HFFc6 (cell line): ENCODE results near the gene RPRD2. TPM values are rescaled to one million over a fixed set of nuclear protein-coding genes. Genes with fewer than 3 reads are reported as not detected.
"Not testable (repeated sequence)": the region's sequence is repeated elsewhere in the genome, so short reads cannot be mapped to it uniquely, and the experiment has no call there.

Experiments
- DNase-seq: peaks from one replicate; pipeline ENCODE4 v3.0.0-alpha.2; 2018
- H3K27ac Mint-ChIP-seq: 2 replicates; pipeline ENCODE4 v1.8.0; 2020; ENCODE audit warnings: mild to moderate bottlenecking, mixed read lengths
- H3K27me3 Mint-ChIP-seq: 2 replicates; pipeline ENCODE4 v1.8.0; 2021; ENCODE audit warnings: mild to moderate bottlenecking, moderate library complexity, mixed read lengths; ENCODE audit not compliant: insufficient read depth
- H3K36me3 Mint-ChIP-seq: 2 replicates; pipeline ENCODE4 v1.8.0; 2021; ENCODE audit warnings: low read depth, mixed read lengths
- H3K4me1 Mint-ChIP-seq: 2 replicates; pipeline ENCODE4 v1.8.0; 2020; ENCODE audit warnings: low read depth, mixed read lengths
- H3K4me3 Mint-ChIP-seq: 2 replicates; pipeline ENCODE4 v1.8.0; 2020; ENCODE audit warnings: mild to moderate bottlenecking, moderate library complexity, mixed read lengths
- H3K9me3 Mint-ChIP-seq: 2 replicates; pipeline ENCODE4 v1.8.0; 2020; ENCODE audit warnings: mild to moderate bottlenecking, mixed read lengths
- long read RNA-seq: library from polyadenylated mRNA; unstranded; transcript quantifications from one replicate; pipeline ENCODE4 v2.0.0, GENCODE V29; 2019
- total RNA-seq, 6 experiments: library from RNA; stranded (reverse); fragmentation: NEBNext Ultra II Directional; extraction: Animal tissue kit (Norgen Biotek cat#: 25700); gene quantifications; 2 replicates in 1 of 6; 3 replicates in 5 of 6; pipeline ENCODE4 v1.2.3, GENCODE V29; 2021
- TF ChIP-seq, protein P1 (sequence below): fragments of 200-600 bp; sonication (generic); IDR thresholded peaks from 2 replicates; pipeline ENCODE4 v1.5.0; 2021; ENCODE audit warnings: antibody characterized with exemption, mild to moderate bottlenecking

Gene RPRD2
- total RNA-seq = 10 to 100 TPM; 24.0 to 27.9 (median 25.7) TPM
- long read RNA-seq, partial matches to known transcripts = 1 of 3 reads
- long read RNA-seq, other reads (novel, unspliced or antisense) = 2 of 3 reads

DNA sequence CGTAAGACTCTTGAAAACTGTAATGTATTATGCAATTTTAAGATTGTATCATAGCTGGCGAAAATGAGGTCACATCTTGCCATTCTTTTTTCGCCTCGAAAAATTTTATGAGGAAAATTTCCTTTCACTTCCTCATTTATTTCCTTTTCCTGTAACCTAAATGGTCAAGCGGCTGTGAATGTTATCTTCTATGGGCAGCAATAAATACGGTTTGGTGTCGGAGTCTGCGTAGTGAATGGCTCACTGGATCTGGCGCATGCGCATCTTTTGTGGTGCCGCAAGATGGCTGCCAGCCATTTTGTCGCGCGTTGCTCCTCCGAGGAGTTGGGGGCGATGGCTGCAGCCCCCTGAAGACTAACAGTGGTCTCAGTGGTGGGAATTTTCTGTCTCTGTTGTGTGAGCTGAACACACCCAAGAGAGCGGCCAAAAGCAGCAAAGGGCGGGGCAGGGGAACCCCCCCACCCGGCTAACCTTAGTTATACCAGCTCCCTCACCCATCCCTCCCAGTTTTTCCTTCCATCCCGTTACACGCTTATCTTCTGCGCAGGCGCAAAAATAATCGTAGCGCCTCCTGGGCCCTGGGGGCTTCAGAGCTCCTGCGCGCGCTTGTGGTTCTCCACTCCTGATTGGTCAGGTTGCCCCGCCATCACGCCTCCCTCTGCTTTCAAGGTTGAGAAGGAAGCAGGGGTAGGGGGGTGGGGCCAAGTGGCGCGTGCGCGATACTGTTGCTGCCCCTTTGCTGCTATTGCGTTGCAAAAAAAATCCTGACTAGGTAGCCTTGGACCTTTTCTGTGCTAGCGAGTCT is at the start of gene RPRD2:
RPRD2 (plus strand) TSS at position 722 of the 805 bp plus-strand sequence. CDS start 568 bp downstream, outside the sequence.
- peak; percentile 99 for DNase-seq
- TF ChIP-seq, protein P1, sequence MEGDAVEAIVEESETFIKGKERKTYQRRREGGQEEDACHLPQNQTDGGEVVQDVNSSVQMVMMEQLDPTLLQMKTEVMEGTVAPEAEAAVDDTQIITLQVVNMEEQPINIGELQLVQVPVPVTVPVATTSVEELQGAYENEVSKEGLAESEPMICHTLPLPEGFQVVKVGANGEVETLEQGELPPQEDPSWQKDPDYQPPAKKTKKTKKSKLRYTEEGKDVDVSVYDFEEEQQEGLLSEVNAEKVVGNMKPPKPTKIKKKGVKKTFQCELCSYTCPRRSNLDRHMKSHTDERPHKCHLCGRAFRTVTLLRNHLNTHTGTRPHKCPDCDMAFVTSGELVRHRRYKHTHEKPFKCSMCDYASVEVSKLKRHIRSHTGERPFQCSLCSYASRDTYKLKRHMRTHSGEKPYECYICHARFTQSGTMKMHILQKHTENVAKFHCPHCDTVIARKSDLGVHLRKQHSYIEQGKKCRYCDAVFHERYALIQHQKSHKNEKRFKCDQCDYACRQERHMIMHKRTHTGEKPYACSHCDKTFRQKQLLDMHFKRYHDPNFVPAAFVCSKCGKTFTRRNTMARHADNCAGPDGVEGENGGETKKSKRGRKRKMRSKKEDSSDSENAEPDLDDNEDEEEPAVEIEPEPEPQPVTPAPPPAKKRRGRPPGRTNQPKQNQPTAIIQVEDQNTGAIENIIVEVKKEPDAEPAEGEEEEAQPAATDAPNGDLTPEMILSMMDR = no peak
- Mint-ChIP-seq H3K27ac (peak within 1 kb of the TSS; percentile 99), H3K4me1 (peaks cover 37% of the 10 kb centered on the region), H3K36me3 (peaks cover 14% of the 10 kb centered on the region), H3K27me3 (peaks cover 2% of the 10 kb centered on the region; the same call in 1 of the 2 replicates), H3K9me3 (no peaks in the 10 kb centered on the region), H3K4me3 (peak within 1 kb of the TSS; percentile 94)

DNA sequence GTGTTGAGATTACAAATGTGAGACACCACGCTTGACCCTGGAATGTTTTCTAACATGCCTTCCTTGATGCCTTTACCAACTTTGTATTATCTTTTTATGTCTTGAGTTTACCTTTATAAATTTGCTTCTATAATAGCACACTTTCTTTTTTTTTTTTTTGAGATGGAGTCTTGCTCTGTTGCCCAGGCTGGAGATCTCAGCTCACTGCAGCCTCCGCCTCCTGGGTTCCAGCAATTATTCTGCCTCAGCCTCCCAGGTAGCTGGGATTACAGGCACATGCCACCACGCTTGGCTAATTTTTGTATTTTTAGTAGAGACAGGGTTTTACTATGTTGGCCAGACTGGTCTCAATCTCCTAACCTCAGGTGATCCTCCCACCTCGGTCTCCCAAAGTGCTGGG is 49.3 kb upstream of the RPRD2 start:
- not testable (repeated sequence) for H3K4me3 Mint-ChIP-seq, H3K9me3 Mint-ChIP-seq, H3K36me3 Mint-ChIP-seq, H3K27ac Mint-ChIP-seq, DNase-seq, H3K27me3 Mint-ChIP-seq, H3K4me1 Mint-ChIP-seq

DNA sequence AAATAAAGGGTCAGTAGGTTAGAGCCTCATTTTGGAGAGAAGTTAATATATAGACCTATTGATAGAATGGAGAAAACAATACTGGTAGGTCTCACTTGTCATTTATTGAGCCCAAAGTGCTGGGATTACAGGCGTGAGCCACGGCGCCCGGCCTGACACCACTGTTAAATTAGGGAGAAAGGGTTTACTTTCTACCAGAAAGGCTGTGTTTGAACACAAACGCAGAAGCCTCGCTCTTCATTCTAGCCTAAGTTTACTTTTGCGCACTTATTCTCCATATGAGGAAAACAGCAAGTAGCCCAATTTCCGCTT is 43.3 kb upstream of the RPRD2 start:
- peaks cover 7% of the 10 kb centered on the region; the same call in 1 of the 2 replicates for H3K36me3 Mint-ChIP-seq
- H3K27ac Mint-ChIP-seq = peak overlapping the region; percentile 92
- TF ChIP-seq, protein P1 = no peak
- H3K4me1 Mint-ChIP-seq = peaks cover 9% of the 10 kb centered on the region
- DNase-seq = no peak
- no peaks in the 10 kb centered on the region; the same call in 1 of the 2 replicates for H3K27me3 Mint-ChIP-seq
- H3K4me3 Mint-ChIP-seq = peak overlapping the region; percentile 99
- H3K9me3 Mint-ChIP-seq = no peaks in the 10 kb centered on the region

DNA sequence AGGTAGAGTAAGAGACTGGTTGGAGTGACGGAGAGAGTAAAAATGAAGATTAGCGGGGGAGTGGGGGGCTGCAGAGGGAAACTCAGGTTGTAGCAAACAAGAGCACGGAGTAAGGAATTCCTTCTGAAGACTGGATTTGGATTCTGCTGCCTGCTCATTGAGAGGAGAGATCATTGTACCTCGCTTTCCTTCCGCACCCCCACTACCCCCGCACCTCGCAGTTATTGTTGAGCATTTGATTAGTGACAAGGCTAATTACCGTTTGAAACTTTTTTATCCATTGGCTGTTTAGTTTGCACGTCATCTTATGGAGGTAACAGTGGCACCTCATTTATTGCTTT is 42.2 kb upstream of the RPRD2 start:
- TF ChIP-seq, protein P1 = no peak
- no peaks in the 10 kb centered on the region for H3K27me3 Mint-ChIP-seq
- H3K27ac Mint-ChIP-seq = peak overlapping the region; percentile 92
- peaks cover 7% of the 10 kb centered on the region; the same call in 1 of the 2 replicates for H3K36me3 Mint-ChIP-seq
- peak overlapping the region; percentile 99 for H3K4me3 Mint-ChIP-seq
- DNase-seq = no peak
- peaks cover 9% of the 10 kb centered on the region for H3K4me1 Mint-ChIP-seq
- no peaks in the 10 kb centered on the region for H3K9me3 Mint-ChIP-seq

DNA sequence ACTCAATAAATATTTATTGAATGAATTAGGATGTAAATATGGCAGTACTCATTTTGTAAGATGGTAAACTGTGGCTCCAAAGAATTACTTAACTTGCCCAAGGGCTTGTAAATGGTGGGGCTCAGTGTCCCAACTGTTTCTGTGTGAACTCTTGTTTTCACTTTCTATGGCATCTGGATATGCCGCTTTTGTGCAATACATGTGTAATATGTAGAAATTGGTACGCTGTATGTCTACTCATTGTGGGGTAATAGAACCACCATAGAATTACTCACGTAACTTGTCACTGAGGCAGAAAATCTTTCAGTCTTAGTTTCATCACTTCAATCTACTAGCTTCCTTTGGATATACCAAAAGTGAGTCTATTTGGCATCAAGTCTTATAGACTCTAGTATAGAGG is 41.6 kb upstream of the RPRD2 start:
- DNase-seq = no peak
- peak overlapping the region; percentile 92 for H3K27ac Mint-ChIP-seq
- H3K27me3 Mint-ChIP-seq = no peaks in the 10 kb centered on the region
- H3K9me3 Mint-ChIP-seq = no peaks in the 10 kb centered on the region
- peaks cover 9% of the 10 kb centered on the region for H3K4me1 Mint-ChIP-seq
- TF ChIP-seq, protein P1 = no peak
- peak overlapping the region; percentile 99 for H3K4me3 Mint-ChIP-seq
- peaks cover 7% of the 10 kb centered on the region; the same call in 1 of the 2 replicates for H3K36me3 Mint-ChIP-seq

DNA sequence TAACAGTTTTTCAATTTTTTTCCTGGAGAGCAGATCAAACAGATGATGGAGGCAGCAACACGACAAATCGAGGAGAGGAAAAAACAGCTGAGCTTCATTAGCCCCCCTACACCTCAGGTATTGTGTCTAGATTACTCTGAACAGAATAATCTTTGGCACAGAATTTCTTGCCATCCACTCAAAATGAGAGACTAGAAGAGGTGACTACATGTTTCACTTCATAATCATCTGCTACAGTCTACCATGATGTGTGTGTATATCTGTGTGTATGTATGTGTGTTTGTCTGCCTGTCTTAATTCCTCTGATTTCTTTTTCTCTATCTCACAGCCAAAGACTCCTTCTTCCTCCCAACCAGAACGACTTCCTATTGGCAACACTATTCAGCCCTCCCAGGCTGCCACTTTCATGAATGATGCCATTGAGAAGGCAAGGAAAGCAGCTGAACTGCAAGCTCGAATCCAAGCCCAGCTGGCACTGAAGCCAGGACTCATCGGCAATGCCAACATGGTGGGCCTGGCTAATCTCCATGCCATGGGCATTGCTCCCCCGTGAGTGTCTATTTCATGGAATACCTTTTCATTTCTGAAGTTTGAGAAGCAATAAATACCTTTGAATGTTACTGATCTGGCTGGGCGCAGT is 31.2 kb upstream of the RPRD2 start:
- Mint-ChIP-seq H3K4me3 (no peak overlapping the region), H3K36me3 (peaks cover 32% of the 10 kb centered on the region), H3K9me3 (no peaks in the 10 kb centered on the region), H3K4me1 (no peaks in the 10 kb centered on the region), H3K27ac (no peak overlapping the region; the same call in 1 of the 2 replicates), H3K27me3 (no peaks in the 10 kb centered on the region; the same call in 1 of the 2 replicates)
- TF ChIP-seq, protein P1 = no peak
- no peak for DNase-seq
